ENCODE data around the gene L3MBTL3.
"Not testable (repeated sequence)": the region's sequence is repeated elsewhere in the genome, so short reads cannot be mapped to it uniquely, and the experiment has no call there.

L3MBTL3 gene

GRCh38 chr6:130140084-130140483, 121.7 kb downstream of the L3MBTL3 start:
- DNase-seq = no peak

GRCh38 chr6:130143709-130144108, 125.3 kb downstream of the L3MBTL3 start:
- DNase-seq = no peak

- no peak for DNase-seq
These were observed 128.7 kb downstream of the L3MBTL3 start for GRCh38 chr6:130147111-130147510.

GRCh38 chr6:130148181-130148580, 129.8 kb downstream of the L3MBTL3 start:
- DNase-seq = no peak

GRCh38 chr6:130149016-130149415, 130.6 kb downstream of the L3MBTL3 start:
- not testable (repeated sequence) for DNase-seq

- DNase-seq = no peak
These were observed 132.5 kb downstream of the L3MBTL3 start for GRCh38 chr6:130150906-130151305.

- no peak for DNase-seq
These were observed 134.6 kb downstream of the L3MBTL3 start for GRCh38 chr6:130152908-130153510.

- DNase-seq = no peak
These were observed 138.5 kb downstream of the L3MBTL3 start for GRCh38 chr6:130156908-130157307.

- no peak for DNase-seq
These were observed 139.7 kb downstream of the L3MBTL3 start for GRCh38 chr6:130158056-130158455.

- DNase-seq = no peak
These were observed 140.2 kb downstream of the L3MBTL3 start for GRCh38 chr6:130158548-130158947.

GRCh38 chr6:130159956-130160355, 141.6 kb downstream of the L3MBTL3 start:
- DNase-seq = no peak

GRCh38 chr6:130161683-130162404, 143.5 kb downstream of the L3MBTL3 start:
- no peak for DNase-seq

GRCh38 chr6:130162421-130162820, 144.0 kb downstream of the L3MBTL3 start:
- DNase-seq = no peak

GRCh38 chr6:130163266-130163665, 144.9 kb downstream of the L3MBTL3 start:
- no peak for DNase-seq

- DNase-seq = no peak
These were observed 145.9 kb downstream of the L3MBTL3 start for GRCh38 chr6:130164251-130164650.

- no peak for DNase-seq
These were observed 149.3 kb downstream of the L3MBTL3 start for GRCh38 chr6:130167655-130168054.

GRCh38 chr6:130170160-130170559, 151.8 kb downstream of the L3MBTL3 start:
- not testable (repeated sequence) for DNase-seq

- DNase-seq = not testable (repeated sequence)
These were observed 155.1 kb downstream of the L3MBTL3 start for GRCh38 chr6:130173377-130174004.

GRCh38 chr6:130176378-130176777, 158.0 kb downstream of the L3MBTL3 start:
- no peak for DNase-seq

- DNase-seq = no peak
These were observed 160.3 kb downstream of the L3MBTL3 start for GRCh38 chr6:130178692-130179091.

GRCh38 chr6:130182466-130182865, 164.1 kb downstream of the L3MBTL3 start:
- DNase-seq = no peak

- DNase-seq = peak; percentile 38
These were observed 165.2 kb downstream of the L3MBTL3 start for GRCh38 chr6:130183271-130184222.

GRCh38 chr6:130185658-130186057, 167.3 kb downstream of the L3MBTL3 start:
- no peak for DNase-seq
